DND-41 (cell line): Measurements from ENCODE around the gene MAP3K5.

Source experiments
- ATAC-seq: fragments of 200-7000 bp; cut with Tn5 transposase; 3 replicates; pipeline ENCODE4 v1.9.1; 2021; ENCODE audit warnings: low read depth; ENCODE audit not compliant: insufficient read depth
- DNase-seq: peaks from one replicate; pipeline ENCODE4 v3.0.0-alpha.2; 2020
- H2AFZ ChIP-seq: 2 replicates; pipeline ENCODE4 v1.6.0; 2012; ENCODE audit warnings: low read depth, low read length
- H3K27ac ChIP-seq: 2 replicates; pipeline ENCODE4 v1.5.1; 2012; ENCODE audit warnings: low read length, inconsistent platforms
- H3K27me3 ChIP-seq: fragments of 200-600 bp; sonication (generic); 2 replicates; pipeline ENCODE4 v1.6.0; 2012; ENCODE audit warnings: low read length, mild to moderate bottlenecking, inconsistent platforms; ENCODE audit not compliant: insufficient read depth, poor library complexity
- H3K36me3 ChIP-seq: 2 replicates; pipeline ENCODE4 v1.5.1; 2012; ENCODE audit warnings: low read length, inconsistent platforms; ENCODE audit not compliant: insufficient read depth
- H3K4me1 ChIP-seq: 2 replicates; pipeline ENCODE4 v1.5.1; 2012; ENCODE audit warnings: mild to moderate bottlenecking, low read length; ENCODE audit not compliant: insufficient read depth
- H3K4me2 ChIP-seq: 2 replicates; pipeline ENCODE4 v1.6.0; 2012; ENCODE audit warnings: mild to moderate bottlenecking, moderate library complexity, low read length, inconsistent platforms; ENCODE audit not compliant: insufficient read depth
- H3K4me3 ChIP-seq, 2 experiments: fragments of 200-600 bp in 1 of 2; shearing (Covaris generic) in 1 of 2; 2 replicates each; pipeline ENCODE4 v1.5.1; 2012 to 2016; ENCODE audit warnings: inconsistent platforms in 2 of 2, low read length in 2 of 2, mild to moderate bottlenecking in 2 of 2, low read depth in 1 of 2, moderate library complexity in 1 of 2
- H3K79me2 ChIP-seq: 2 replicates; pipeline ENCODE4 v1.6.0; 2012; ENCODE audit warnings: low read length, inconsistent platforms; ENCODE audit not compliant: insufficient read depth
- H3K9ac ChIP-seq: 2 replicates; pipeline ENCODE4 v1.6.0; 2012; ENCODE audit warnings: low read depth, mild to moderate bottlenecking, inconsistent platforms, low read length, moderate library complexity
- H3K9me3 ChIP-seq: 2 replicates; pipeline ENCODE4 v1.5.1; 2012; ENCODE audit warnings: low read length, moderate library complexity, mild to moderate bottlenecking, inconsistent platforms; ENCODE audit not compliant: insufficient read depth, severe bottlenecking
- H4K20me1 ChIP-seq: 2 replicates; pipeline ENCODE4 v1.6.0; 2012; ENCODE audit warnings: low read length; ENCODE audit not compliant: insufficient read depth
- EZH2 ChIP-seq: IDR thresholded peaks from 3 replicates; pipeline ENCODE4 v1.6.1; 2012; ENCODE audit warnings: borderline replicate concordance, low read depth, mild to moderate bottlenecking, moderate library complexity, low read length, inconsistent platforms; ENCODE audit not compliant: severe bottlenecking
- TF ChIP-seq, protein P1 (sequence below): IDR thresholded peaks from 2 replicates; pipeline ENCODE4 v1.5.1; 2012; ENCODE audit warnings: borderline replicate concordance, low read length, moderate library complexity, mild to moderate bottlenecking; ENCODE audit not compliant: poor library complexity, severe bottlenecking; ENCODE audit errors: extremely low read depth

MAP3K5 gene

DNA sequence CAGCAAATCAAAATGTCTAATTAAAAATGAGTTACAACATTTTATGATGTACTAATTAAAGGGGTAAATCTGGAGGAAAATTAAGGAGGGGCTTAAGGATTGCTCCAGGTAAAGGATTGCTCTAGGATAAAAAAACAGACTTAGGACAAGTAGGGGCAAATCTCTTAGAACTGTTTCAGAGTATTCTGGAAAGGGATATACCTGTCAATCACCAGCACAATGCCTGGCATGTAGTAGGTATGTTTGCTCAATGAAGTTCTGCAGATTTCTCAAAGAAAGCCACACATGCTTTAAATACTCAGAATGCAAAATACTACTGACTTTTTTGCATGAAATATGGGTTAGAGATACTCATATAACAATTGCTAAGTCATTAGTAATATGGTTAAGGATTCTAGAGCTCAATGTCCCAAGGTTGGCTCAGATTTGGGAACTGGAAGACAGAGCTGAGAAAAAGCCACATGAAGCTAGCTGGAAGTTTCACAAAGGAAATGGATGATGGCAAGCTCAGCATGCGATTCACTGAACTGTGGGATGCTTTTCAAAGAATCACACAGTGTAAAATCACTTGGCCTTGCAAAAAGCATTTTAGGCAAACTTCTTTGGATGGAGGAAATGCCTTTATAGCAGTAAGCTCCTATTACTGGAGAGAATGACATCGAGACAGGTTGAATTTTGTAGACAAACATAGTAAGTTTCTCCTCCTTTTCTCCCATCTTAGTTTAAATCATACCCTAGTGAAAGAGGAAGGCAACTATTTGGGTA, 72.8 kb downstream of the MAP3K5 start:
- Histone ChIP-seq H3K27ac (no peak overlapping the region), H3K4me3 (no peak overlapping the region), H3K36me3 (no peaks in the 10 kb centered on the region), H3K4me2 (no peak overlapping the region), H3K27me3 (no peaks in the 10 kb centered on the region), H2AFZ (no peak overlapping the region), H3K9ac (no peak overlapping the region), H3K4me1 (no peaks in the 10 kb centered on the region), H3K9me3 (no peaks in the 10 kb centered on the region), H4K20me1 (no peaks in the 10 kb centered on the region), H3K79me2 (no peaks in the 10 kb centered on the region)
- TF ChIP-seq EZH2, result no peak
- TF ChIP-seq, protein P1, sequence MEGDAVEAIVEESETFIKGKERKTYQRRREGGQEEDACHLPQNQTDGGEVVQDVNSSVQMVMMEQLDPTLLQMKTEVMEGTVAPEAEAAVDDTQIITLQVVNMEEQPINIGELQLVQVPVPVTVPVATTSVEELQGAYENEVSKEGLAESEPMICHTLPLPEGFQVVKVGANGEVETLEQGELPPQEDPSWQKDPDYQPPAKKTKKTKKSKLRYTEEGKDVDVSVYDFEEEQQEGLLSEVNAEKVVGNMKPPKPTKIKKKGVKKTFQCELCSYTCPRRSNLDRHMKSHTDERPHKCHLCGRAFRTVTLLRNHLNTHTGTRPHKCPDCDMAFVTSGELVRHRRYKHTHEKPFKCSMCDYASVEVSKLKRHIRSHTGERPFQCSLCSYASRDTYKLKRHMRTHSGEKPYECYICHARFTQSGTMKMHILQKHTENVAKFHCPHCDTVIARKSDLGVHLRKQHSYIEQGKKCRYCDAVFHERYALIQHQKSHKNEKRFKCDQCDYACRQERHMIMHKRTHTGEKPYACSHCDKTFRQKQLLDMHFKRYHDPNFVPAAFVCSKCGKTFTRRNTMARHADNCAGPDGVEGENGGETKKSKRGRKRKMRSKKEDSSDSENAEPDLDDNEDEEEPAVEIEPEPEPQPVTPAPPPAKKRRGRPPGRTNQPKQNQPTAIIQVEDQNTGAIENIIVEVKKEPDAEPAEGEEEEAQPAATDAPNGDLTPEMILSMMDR, result no peak
- ATAC-seq (no peak), DNase-seq (no peak)

DNA sequence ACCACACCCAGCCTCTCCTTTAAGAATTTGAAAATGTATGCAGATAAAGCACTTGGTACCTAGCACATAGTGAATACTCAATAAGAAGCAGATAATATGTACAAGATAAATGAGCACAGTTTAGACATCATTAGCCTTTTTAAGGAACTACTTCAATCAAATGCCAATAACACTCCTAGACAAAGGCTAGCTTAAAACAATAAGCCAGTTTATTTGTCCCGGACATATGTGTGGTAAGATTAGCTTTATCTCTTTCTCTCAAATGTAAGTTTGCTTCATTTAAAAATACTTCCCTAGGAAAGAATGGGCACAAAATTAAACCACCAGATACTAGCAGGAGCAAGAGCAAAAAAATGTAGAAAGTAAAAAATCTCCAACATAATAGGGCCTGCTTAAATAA, 73.8 kb downstream of the MAP3K5 start:
- H3K4me2 ChIP-seq, result no peak overlapping the region
- no peak overlapping the region for H3K4me3 ChIP-seq
- H3K27me3 ChIP-seq, result no peaks in the 10 kb centered on the region
- DNase-seq, result no peak
- no peaks in the 10 kb centered on the region for H3K9me3 ChIP-seq
- no peak overlapping the region for H2AFZ ChIP-seq
- no peaks in the 10 kb centered on the region for H3K79me2 ChIP-seq
- no peak overlapping the region for H3K27ac ChIP-seq
- no peaks in the 10 kb centered on the region for H4K20me1 ChIP-seq
- no peaks in the 10 kb centered on the region for H3K4me1 ChIP-seq
- H3K36me3 ChIP-seq, result no peaks in the 10 kb centered on the region
- H3K9ac ChIP-seq, result no peak overlapping the region
- ATAC-seq, result no peak
- TF ChIP-seq, protein P1, result no peak
- no peak for TF ChIP-seq EZH2

DNA sequence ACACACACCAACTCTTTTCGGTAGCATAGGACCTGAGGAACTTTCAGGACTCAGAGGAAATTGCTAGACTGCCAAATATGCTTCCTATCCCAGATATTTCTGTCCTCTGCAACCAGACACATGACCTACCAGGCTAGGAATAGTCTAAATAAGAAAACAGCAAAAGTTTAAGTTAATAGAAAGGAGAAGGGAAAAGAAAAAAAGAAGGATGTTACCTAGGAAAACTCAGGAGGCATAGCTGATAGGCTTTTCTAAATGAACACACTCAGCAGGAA, 74.6 kb downstream of the MAP3K5 start:
- DNase-seq, result no peak
- H2AFZ ChIP-seq, result no peak overlapping the region
- no peak overlapping the region for H3K27ac ChIP-seq
- H4K20me1 ChIP-seq, result no peaks in the 10 kb centered on the region
- no peaks in the 10 kb centered on the region for H3K4me1 ChIP-seq
- no peak overlapping the region for H3K4me3 ChIP-seq
- TF ChIP-seq, protein P1, result no peak
- no peak for TF ChIP-seq EZH2
- no peaks in the 10 kb centered on the region for H3K79me2 ChIP-seq
- H3K36me3 ChIP-seq, result no peaks in the 10 kb centered on the region
- no peak overlapping the region for H3K4me2 ChIP-seq
- no peaks in the 10 kb centered on the region for H3K27me3 ChIP-seq
- no peak overlapping the region for H3K9ac ChIP-seq
- H3K9me3 ChIP-seq, result no peaks in the 10 kb centered on the region
- ATAC-seq, result no peak
